GM21367 (cell line): ENCODE results near the gene SLC6A11.

Experiments
- ATAC-seq: cut with Tn5 transposase; IDR thresholded peaks from one replicate; pipeline ENCODE4 v1.9.1; 2021; ENCODE audit not compliant: unreplicated experiment

SLC6A11 gene

DNA sequence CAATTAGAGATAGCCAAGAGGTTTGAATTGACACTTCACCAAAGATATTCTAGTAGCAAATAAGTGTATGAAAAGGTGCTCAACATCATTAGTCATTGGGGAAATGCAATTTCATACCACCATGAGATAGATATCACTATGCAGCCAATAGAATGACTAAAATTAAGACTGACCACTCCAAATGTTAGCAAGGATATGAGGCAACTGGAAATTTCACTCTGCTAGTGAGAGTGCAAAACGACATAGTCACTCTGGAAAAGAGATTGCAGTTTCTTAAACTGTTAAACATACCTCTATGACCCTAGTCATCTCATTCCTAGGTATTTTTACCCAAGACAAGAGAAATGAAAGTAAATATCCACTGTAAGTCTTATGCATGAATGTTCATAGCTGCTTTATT, 27.6 kb upstream of the SLC6A11 start:
- no peak for ATAC-seq

DNA sequence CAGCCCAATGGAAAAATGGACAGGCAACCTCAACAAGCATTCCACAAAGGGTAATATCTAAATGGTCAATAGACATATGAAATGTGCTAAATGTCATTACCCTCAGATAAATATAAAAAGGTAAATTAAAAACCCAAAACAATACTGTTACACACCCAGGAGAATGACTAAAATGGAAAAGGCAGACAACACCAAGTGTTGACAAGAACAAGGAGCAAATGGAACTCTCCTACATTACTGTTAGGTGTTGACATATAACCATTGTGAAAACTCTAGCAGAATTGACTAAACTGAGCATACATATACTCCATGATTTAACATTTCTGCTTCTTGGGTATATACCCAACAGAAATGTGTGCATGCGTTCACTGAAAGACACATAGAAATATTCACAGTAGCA, 25.3 kb upstream of the SLC6A11 start:
- no peak for ATAC-seq

DNA sequence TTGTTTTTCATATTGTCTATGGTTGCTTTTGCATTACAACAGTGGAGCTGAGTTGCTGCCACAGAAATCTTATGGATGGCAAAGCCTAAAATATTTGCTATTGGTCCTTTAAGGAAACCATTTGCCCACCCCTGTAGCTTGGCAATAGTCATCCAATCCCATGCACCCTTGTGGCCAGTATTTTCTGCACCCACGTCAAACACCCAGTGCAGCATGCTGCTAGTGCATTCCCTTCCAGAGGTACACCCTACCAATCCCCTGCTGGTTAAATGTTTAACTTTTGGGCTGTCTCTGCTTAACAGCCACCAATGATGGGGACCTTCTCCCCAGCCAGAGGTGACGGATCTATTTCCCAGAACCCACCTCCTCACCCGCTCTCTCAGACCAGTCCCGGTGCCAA, 23.8 kb upstream of the SLC6A11 start:
- no peak for ATAC-seq

DNA sequence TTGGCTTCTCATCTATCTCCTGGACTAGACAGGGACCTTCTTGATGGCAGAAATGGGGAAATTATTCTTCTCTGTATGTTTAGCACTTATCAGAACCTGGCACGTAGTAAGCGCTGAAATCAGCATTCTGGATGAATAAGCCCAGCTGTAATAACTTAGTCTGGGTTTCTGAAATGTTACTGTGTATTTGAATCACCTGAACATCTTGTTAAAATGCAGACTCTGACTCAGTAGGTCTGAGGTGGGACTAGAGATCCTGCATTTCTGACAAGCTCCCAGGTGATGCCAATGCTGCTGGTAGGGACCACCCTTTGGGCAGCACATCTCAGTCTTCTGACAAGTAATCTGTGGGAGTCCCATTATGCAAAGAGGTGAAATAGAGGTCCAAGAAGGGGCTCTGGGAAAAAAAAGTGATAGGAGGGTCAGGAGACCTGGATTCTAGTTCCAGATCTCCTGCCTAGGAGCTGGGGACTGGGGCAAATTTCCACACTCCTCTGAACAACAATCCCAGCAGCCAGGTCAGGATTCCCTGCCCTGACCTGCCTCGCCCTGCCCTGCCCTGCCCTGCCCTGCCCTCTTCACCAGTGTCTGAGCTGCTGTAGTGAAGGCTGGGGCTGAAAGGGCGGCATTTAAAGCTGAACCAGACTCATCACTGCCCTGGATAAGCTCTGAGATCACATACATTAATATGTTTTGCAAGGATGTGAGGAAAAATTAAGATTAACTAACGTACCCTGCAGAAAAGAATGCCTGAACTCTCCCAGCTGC, 17.2 kb upstream of the SLC6A11 start:
- ATAC-seq, result no peak

DNA sequence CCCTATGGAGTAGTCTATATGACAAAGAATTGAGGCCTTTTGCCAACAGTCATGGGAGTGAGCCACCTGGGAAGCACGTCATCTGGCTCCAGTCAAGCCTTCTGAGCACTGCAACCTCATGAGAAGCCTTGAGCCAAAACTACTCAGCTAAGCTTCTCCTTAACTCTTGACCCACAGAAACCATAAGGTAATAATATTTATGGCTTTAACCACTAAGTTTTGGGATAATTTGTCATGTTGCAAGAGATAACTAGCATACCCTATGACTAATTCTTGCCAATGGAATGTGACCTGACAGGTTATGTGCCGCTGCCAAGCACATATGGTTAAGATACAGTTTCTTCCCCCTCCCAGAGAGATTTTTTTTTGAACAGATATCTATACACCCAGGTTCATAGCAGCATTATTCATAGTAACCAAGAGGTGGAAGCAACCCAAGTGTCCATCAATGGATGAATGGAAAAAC, 11.8 kb upstream of the SLC6A11 start:
- no peak for ATAC-seq

DNA sequence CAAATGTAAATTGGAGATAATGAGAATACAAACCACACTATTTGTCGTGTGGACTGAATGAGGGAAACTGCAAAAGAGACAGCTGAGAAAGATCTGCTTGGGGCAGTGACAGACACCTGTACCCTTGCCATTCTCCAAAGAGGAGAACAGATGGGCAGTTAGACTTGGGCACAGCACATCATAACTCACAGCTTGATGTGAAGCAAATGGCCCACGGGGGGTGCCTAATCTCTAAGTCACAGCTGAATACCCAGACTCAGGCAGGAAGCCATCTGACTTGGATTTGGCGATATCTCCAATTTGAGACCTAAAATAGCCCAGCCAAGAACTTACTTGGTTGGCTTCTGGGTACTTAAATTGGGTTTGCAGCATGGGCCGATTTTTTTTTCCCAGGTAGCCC, 10.0 kb upstream of the SLC6A11 start:
- ATAC-seq, result no peak

DNA sequence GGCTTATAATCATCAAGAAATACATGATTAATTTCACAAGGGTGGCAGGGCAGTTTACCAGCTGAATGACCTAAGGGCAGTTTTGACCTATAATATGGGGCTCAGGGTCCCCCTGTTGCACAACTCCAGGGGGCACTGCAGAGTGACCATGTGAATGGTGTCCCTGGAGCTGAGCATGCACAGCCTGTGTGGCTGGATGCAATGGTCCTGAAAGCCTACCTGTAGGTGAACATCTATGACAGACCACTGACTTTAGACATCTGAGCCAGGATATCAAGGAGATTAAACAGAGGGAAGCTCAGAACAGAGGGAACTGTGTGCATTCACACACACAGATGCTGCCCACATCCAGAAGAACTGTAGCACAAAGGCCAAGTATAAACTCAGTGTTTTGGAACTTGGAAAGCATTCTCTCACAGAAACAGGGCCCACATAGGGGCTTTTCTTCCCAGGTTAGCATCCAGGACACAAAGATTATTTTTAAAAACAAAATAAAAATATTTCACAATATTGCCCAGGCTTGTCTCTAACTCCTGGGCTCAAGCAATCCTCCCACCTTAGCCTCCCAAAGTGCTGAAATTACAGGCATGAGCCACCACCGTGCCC, 7.8 kb upstream of the SLC6A11 start:
- ATAC-seq, result no peak

DNA sequence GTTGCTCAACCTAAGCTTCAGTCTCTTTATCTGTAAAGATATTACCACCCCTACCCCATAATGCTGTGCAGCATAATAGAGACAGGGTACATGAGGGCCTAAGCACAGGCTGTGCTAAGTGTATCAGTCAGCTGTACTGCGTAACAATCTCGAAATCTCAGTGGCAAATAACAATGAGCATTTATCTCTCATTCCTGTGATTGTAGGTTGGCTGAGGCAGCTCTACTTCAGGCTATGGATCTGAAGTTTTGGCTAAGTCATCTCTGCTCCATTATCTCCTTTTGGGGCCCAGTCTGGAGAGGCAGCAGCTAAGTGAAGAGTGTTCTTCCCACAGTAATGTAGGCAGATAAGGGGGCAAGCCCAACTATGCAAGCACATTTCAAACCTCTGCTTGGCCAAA, 7.1 kb upstream of the SLC6A11 start:
- no peak for ATAC-seq

DNA sequence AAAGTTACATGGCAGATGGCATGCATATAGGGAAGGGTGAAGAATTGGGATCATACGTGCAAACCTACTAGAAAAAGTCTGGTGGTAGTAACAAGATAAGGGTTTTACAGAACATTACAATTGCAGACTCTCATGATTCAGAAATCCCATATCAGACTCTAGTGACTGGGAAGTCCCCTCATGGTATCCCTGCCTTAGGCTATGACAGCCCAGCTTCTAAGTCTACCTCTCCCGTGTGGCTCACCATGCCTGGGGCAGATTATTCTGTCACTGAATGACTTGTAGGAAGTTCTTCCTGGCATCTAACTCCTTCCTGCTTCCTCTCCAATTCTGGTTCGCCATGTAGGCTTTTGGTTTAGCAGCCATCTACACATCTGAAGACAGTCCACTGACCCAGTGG, 5.7 kb upstream of the SLC6A11 start:
- ATAC-seq, result no peak

DNA sequence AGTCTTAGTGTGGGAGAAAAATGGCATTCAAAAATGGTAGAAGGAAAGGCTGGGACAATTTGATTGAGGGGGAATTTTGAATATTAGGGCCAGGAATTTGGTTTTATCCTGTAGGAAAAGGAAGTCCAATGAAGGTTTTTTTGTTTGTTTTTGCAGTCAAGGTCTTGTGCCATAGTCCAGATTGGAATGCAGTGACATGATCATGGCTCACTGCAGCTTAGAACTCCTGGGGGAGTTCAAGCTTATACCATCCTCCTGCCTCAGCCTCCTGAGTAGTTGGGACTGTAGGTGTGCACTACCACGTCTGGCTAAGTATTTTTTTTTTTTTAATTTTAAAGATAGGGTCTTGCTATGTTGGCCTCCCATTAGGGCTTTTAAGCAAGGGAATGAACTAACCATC, 2.6 kb upstream of the SLC6A11 start:
- ATAC-seq, result no peak

DNA sequence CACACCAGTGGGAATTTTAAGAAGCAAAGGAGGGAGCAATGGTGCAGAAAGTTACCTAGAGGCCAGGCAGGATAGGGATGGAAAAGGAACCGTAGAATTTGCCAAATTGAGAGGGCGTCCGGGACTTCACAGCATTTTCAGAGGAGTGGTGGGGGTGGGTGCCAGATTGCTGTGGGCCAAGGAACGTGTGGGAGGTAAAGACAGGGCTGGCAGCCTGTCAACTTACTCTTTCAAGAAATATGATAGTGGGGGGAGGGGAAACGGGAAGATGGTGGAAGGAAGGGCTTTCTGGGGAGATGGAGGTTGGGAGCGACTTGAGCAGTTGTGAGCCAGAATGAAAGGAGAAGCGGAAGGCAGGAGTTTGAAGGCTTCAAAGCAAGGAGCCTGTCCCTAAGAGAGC, 1.4 kb upstream of the SLC6A11 start:
- no peak for ATAC-seq

DNA sequence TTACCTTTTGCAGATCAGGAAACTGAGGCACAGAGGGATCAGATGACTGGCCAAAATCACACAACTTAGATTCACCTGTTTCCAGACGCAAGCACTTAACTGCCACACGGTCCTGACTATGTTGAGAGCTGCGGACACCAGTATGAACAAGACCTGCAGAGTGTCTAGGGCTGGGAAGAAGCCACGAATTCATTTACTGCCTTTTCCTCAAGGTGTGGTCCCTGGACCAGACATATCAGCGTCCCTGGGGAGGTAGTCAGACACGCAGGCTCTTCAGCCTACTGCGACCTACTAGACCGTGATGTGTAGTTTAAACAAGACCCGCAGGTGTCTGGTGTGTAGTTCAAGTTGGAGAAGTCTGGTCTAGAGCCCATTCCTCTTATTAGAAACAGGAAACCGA, 541 bp upstream of the SLC6A11 start:
- no peak for ATAC-seq

DNA sequence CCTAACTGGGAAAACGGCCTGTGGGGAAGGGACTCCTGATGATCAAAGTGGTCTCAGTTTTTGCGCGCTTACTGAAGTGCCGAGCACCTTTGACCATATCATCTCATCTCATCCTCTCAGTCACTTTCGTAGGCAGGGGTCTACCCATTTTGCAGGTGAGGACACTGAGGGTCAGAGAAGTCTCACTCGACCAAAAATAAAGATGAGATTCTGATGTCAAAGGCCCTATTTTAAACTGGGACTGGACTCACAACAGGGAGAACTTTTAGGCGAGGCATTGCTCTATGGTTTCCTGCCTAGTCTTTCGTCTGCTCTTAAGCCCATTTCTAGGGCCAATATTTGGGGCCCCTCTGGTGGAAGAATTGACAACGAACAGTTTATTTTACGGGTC, 830 bp downstream of the SLC6A11 start:
- no peak for ATAC-seq

DNA sequence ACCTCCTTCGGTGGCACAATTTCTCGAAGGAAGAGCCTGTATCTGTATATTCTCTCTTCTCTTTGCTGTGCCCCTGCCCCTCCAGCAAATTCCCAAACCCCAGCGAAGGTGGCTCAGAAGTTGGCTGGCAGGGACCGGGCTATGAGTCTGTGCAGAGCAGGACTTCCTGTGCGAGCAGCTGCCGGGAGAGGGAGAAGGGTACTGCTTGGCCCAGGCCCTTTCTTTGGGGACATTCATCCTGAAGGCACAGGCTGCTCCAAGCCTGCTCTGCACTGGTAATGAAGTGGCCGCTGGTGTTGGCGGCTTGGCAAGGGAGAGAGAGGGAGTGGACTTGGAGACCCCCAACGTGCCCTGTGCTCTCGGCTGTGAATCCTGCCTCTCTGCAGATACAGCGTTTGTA, 1.5 kb downstream of the SLC6A11 start:
- ATAC-seq, result no peak

DNA sequence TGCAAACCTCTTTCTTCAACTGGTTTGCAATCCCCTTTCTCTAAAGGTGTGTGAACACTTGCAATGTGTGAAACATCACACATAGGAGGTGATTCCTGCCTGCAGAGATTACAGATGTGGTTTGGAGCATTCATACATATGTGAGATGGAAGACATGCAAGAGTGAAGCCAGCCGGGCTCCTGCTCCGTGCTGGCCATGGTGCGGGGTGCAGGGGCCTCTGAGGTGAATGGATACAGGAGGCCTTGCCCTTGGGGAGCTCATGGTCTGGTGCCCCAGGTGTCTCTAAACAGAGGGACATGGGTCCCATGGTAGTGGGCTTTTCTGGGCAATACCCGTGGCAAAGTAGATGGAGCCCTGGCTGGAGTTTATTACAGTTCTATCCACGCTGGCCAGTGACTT, 6.0 kb downstream of the SLC6A11 start:
- ATAC-seq, result no peak

DNA sequence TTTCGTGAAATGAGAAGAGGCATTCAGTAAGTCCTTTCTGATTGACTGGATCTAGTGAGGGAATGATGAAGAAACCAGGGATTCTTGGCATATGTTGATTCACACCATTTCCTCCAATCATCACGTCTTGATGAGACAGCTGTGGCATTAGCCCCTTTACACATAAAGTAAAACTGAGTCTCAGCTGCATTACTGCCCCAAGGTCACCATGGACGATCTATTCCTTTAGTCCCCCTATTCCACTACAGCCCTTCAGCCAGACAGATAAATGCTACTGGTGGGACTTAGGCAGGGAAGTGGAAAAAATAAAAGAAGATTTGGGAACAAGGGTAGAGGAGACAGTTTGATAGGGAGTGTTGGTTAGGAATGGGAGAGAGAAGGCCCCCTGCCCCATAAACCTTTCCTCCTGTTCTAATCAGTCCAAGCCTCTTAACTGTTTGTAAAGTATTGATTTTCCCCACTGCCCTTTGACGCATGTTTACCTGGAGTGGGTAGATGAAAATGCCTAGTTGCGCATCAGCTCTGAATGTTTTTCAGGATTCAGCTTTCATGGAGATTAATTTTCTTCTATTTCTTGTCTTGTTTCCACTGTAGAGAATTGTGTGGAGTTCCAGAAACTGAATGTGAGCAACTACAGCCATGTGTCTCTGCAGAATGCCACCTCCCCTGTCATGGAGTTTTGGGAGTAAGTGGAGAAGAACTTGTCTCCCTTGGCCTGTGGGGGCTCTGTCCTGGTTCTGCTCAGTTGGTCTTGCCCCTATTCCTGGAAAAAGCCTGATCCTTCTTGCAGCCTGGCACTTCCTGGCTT, 6.9 kb downstream of the SLC6A11 start:
- ATAC-seq, result no peak

DNA sequence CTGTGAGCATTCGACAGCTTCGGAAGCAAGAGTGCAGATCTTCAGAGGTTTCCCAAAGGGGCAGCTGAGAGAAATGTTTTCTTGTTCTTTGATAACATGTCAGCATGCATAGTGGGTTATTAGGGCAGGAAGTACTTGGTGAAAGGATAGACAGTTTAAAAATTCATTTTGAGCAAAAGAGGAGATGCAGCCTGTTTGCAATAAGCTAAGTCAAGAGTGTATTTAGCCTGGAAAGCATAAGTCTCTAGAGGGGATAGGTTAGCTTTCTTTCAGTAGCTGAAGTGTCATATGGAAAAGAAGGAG, 7.4 kb downstream of the SLC6A11 start:
- ATAC-seq, result no peak

DNA sequence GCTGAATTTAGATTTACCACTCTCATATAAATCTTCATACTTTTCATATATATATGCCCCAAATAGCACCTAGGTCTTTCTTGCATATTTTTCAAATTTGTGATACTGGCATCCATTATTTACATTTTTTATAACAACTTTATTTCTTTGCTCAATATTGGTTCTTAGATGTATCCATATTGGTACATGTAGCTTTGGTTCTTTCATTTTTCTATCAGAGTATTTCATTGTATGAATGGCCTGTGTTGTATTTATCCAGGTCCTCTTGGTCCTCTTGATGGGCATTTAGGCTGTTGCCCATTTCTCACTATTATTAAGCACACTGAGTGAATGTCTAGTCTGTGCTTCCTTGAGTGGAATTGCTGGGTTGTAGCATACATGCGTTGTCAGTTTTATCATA, 8.4 kb downstream of the SLC6A11 start:
- no peak for ATAC-seq

DNA sequence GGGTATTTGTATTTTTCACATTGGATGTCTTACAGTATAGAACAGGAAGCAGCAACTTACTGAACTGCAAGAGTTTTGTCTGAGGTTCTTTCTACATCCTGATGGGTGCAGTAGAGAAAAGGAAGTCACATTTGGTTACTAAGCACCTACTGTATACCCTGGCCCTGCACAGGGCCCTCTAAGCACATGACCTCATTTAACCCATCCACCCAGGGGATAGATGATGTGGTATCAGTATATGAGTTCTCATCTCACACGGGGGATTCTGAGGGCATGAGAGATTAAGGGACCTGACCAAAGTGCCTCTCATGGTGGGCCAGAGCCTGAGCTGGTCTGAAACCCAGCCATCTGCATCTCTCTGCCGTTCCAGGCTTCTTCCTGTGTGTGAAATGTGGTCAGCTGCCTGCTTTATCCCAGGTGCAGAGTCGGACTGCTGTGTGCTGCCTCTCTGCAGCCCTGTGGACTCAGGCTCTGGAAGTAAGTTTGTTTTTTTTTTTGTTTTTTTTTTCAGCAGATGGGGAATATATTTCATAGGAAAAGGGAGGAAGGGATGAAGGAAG, 17.9 kb downstream of the SLC6A11 start:
- ATAC-seq, result no peak

DNA sequence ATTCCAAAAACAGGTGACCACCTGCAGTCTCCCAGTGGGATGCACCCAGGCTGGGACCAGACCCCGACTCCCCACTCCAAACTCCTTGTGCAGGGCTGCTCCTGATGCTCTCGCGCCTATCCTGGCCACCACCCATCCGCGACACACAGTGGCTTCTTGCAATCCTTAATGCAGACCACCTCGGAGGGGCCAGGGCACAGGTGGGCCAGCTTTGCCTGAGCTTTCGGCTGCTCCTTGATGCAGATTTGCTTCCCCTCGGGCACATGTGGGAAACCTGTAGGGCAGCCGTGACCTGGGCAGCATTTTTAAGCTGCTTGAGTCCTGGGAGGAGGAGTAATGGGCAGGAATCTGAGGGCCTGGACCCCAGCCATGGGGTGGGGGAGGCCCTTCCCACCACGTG, 18.9 kb downstream of the SLC6A11 start:
- ATAC-seq, result no peak

DNA sequence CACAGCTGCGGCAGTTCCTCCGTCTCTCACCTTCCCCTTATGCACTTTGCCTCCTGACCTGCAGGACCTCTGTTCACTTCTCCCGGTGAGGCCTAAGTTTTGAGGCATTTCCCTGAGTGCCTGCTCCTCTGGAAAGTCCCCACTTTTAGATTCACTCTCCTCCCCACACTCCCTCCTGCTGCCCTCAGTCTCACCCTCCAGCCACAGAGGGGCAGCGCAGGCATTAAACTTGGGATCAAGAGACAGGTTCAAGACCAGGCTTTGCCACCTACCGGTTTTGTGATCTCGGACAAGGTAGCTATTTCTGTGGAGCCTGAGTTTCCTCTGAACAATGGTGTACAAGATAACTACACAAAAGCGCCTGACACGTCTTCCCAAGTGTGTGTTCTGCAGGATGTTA, 19.4 kb downstream of the SLC6A11 start:
- no peak for ATAC-seq

DNA sequence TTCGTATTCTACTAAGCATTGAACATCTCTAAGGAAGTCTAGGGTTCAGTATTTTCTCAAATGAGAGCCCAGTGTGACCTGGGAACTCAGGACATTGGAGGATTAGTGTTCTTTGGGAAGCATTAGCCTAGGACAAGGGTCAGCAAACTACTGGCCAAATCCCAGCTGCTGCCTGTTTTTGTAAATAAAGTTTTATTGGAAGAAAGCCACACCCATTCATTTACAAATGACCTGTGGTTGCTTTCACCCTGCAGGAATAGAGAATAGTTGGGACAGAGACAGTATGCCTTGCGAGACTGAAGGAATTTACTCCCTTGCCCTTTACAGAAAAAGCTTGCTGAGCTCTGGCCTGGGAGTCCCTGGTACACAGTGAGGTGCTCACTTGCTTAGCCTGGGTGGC, 20.6 kb downstream of the SLC6A11 start:
- no peak for ATAC-seq
